NOMO-1 (cell line): ENCODE results near the gene CPEB4.
A peak's percentile ranks its signal among the peaks of the same experiment; 100 is the strongest.

ENCODE experiments used
- DNase-seq, 2 experiments: peaks; one replicate each; lab custom pipeline; 2025; ENCODE audit not compliant: unreplicated experiment in 2 of 2; lab: John Stamatoyannopoulos, UW

The CPEB4 gene

DNA sequence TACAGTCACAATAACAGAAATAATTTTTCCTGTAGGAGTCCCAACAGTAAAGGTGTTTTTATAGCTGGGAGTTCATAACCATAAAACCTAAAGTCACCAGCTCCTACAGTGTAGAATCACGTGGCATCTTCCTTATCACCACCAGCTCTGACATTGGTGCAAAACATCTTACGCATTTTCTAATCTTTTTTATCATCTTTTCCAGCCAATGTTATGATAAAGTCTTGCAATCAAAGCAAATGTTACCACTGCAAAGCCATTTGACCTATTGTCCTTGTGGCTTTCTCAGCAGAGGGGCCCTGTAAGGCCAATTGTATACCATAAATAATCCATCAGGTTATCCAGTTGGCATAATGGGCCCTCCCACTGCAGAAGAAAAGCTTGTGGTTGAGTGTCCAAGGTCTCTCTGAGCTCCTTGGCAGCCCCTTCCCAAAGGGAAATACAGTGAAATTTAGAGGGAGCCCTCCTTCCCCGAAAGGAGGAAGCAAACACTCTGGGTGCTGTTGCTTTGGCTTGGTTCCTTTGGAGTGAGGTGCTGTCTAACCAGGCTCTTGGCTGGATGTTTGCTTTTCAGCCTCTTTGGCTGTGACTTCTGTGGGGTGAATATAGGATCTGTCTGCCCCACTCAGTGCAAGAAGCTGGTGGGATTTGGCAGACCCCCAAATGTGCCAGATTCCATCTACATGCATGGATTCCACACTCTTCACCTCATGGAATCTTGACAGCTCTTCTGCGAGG, 29.3 kb upstream of the CPEB4 start:
- DNase-seq, result no peak

DNA sequence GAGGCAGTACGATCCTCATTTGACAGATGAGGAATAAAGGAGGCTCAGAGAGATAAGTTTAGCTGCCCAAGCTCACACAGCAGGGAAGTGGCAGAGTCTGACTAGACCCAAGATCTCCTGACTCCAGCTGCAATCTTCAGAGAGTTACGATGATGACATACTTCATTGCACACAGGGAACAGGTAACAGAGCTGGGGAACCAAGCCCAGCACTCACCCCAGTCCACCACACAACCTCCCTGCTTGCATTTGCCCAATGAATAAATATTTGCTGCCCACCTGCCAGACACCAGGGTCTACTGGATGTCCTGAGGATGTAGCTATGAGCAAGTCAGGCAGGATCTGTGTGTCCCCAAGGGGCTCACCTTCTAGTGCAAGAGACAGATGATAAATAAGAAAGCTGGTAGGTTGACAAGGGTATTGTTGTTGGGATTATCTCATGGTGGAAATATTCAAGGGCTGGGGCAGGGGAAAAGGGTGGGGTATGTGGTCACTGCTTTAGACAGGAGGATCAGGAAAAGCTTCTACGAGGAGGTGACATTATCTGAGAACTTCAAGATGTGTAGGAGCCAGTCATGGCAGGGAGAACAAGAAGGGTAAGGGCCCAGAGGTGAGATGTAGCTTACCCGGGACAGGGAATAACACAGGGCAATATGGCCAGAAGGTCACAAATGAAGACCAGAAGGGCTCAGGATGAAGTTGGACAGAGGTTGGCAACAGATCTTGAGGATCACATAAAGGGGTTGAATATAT, 28.6 kb upstream of the CPEB4 start:
- no peak for DNase-seq

DNA sequence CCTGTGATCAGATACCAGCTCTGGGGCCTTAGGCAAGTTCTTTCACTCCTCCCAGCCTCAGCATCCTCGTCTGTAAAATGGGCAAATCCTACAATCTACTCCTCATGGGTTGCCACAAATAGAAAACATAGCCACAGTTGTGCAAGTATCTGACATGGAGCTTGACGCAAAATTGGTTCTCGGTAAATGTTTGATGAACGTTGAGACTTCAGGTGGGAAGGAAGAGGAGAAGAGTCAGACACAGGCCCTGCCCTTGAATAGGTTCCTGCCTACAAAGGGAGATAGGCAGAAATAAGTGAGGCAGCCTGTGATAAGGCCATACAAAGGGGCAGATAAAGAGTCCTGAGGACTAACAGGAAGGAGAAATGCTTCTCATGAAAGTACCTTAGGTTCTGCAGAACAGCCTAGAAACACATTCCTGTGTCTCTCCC, 26.1 kb upstream of the CPEB4 start:
- no peak for DNase-seq

DNA sequence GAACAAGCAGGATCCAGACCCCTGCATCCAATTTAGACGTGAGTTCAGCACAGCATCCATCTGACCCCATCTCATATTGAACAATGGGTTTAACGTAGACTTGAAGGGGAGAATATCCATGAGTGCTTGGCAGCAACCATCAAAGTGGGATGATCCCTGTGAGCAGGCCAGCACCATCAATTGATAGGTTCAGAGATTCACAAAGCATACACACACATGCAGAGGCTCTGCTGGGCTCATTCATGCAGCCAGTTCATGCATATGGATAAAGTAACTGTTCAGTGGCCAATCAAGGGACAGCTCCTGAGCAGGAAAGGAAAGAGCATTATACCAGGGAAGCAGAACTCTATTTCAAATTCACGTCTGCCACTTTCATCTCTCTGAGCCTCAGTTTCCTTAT, 24.8 kb upstream of the CPEB4 start:
- no peak for DNase-seq

DNA sequence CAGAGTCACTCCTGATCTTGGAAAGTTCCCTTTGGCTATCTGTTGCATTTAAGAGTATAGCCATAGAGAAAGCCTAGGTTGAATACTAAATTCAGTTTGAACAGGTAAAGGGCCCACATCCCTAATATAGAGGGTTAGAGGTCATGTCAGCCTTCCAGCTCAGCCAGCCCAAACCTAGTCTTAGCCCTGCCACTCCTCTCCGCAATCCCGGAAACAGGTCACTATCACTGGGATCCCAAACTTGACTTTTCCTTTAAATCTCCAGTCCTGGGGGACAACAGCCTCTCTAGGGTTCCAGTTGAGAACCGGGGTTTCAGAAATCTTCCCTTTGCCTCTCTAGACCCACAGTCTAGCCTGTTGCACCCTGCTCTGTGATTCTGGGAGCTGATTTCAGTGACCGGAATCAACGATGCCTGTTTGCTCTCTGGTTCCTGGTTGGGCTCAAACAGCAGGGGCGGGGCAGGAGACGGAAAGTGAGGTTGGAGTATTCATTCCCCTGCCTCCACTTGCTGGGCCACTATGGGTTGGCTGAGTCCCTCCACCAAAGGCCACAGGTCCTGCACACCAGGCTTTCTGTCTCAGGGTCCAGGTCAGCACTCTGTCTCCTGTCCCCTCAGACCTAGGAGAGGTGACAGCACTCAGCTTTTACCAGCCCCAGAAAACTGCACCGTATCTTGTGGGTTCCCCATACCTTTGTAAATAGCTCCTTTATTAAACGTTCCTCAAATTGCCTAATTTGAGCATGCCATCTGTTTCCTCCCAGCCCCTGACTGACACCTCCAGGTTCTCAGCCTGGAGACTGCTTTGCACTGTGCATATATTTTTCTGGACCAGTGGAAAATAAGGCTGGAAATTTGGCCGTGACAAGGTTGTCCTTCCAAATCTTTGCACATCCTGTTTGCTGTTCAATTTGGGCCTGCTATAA, 23.8 kb upstream of the CPEB4 start:
- DNase-seq, result peak; percentile 44 to 63

DNA sequence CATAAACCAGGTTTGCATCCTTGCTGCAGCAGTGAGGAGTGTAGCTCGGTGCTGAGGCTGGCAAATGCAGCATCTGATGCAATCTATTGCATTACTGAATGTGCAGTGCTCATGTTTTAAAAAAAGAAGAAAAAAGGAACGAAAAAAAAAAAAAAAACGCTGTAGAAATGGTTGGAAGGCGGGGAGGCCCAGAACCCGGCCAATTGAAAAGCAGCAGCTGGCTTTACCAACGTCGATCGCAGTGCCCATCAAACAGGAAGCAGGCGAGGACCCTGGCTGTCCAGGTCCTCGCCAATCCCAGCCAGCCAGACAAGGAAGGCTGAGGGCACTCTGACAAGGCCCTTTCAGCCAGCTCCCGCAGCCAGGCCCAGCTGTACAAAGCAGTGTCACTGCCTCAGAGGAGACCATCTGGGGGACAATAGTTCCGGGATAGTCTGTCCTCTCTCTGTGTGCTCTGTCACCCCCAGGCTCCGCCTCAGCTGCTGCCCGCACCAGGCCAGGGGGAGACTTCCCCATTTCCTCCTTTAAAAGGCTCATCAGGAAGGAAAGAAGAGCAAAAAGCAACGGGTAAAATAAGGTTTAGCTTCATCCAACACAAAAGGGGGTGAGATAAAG, 21.8 kb upstream of the CPEB4 start:
- peak; percentile 73 to 82 for DNase-seq

DNA sequence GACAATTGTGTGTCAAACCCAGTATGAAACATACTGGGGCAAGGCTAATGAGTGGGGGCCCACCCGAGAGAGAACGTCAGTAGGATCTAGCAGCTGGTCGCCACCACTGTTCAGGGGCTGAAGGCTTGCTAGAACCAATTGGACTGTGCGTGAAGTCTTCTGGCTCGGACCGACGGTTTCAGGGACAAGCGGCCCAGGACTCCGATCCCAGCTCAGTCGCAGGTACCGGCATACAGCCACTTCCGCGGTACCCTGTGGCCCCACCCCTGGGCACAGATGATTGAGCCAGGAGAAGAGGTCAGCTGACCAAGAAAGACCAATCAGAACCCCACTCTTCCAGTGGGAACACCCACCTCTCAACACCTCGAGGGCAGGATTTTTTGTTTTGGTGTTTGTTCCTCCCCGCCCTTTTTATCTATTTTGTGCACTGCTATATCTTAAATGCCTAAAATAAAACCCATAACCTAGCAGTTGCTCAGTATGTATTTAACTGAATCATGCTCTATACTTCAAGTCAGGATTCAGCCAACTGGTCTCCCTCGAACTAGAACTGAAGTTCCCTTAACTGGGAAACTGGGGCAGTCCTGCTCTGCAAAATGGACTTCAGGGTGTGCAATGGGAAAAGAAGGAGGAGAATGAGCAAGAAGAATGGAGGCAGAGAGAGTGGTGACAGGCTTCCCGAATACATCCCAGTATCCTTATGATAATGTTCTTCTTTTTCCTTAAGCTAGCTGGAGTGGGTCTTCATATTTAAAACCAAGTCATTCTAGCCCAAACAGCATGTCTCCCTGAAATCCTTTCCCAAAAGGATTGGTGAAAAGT, 21.1 kb upstream of the CPEB4 start:
- no peak for DNase-seq

DNA sequence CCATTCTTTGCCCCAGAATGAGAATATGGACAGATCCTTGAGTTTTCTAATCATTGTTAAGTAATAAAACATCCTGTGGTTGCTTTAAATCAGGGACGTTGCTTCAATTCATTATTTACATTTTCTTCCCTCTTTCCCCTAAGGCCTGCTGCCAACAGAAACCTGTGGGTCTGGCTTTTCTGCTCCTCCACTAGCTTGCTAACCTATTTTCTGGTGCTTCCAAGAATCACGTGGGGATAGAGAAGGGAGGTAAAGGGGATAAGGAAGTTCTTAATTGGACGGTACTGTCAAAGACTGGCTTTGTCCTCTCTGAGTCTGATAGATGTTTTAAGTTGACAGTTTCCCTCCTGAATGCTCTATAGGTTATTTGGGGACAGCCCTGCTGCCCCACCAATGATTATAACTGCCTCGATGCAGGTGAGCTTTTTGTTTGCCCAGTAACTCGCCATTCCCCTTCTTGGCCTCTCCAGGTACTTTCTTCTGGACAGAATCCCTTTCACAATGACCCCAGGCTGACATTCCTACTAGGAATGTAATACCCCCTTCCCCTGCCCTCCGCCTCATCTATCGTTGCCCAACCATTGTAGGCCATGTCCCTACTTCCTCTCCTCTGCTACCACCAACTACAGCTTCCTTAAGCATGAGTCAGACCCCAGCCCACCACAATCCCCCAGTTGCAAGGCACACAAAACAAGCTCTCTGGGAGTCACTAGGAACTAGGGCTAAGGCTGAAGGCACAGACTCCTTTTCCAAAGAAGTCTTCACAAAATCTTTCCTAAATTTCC, 19.9 kb upstream of the CPEB4 start:
- DNase-seq, result peak; percentile 59 to 60

DNA sequence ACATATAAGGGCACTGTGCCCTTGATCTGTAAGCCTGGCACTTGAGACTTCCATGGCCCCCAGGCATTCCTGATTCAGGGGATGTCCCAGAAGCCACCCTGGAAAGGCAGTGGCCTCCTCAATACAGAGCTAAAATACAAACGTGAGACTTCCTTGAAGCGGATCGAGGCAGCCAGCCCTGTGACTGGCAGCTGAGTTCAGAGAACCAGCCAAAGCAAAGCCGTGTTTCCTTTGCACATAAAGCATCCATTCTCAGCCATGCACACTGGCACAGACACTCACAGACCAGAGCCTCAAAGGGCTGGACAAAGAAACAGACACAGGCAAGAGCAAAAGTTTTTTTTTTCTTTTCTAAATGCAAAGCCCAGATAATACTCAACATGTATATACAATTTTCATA, 18.8 kb upstream of the CPEB4 start:
- DNase-seq, result no peak

DNA sequence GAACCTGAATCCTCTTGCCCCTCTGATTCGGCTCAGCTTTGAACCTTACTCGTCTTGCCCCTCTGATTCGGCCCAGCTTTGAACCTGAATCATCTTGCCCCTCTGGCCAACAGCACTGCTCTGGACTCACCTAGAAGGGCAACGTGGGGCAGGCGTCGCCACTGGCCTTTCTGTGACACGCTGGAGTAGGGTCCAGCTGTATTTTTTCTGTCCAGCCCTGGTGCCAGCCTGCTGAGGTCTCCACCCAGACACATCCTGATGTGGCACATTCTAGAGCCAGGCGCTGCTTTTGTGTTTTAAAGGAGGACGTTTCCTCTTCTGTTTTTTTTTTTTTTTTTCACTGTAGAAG, 15.2 kb upstream of the CPEB4 start:
- peak in 1 of 2 experiments; percentile 36 for DNase-seq

DNA sequence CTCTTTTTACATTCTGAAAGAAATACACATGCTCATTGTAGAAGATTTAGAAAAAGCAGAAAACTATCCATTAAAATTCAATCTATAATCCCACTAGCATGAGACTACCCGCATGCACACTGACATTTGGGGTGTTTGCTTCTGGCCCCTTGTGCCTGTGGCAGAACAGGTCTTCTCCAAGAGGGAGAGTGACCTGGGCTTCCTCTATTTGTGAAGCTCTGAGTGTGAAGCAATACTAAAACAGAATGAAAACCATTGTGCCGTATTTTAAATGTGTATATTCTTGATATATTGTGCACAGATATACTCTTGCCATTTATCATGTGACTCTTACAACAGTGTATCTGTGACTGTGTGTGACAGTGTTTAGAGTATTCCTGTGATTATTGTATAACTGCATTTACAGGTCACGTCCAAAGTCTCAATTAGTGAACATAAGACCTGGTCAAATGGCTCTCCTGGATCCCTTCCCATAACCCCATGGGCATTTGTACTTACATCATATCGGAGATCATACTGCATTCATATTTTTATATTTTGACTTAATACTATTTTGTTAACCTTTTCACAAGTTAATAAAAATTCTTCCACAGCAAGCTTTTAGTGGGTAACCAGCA, 14.7 kb upstream of the CPEB4 start:
- DNase-seq, result peak in 1 of 2 experiments; percentile 67

DNA sequence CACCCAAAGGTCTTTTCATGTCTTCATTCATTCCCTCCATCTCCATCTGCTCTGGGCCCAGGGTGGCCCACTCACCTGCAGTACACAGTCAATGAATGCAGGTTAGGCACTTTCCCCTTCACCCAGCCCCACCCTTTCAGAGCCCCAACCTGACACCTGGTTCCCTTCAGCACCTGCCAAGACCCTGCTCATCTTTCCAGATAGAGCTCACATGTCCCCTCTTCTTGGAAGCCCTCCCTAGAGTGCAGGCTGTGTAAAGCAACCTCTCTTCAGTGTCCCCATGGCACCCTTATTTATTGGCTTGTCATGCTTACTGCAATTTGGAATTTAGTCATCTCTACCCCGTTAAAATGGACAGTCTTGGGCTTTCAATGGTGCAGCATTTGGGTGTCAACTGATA, 13.0 kb upstream of the CPEB4 start:
- no peak for DNase-seq

DNA sequence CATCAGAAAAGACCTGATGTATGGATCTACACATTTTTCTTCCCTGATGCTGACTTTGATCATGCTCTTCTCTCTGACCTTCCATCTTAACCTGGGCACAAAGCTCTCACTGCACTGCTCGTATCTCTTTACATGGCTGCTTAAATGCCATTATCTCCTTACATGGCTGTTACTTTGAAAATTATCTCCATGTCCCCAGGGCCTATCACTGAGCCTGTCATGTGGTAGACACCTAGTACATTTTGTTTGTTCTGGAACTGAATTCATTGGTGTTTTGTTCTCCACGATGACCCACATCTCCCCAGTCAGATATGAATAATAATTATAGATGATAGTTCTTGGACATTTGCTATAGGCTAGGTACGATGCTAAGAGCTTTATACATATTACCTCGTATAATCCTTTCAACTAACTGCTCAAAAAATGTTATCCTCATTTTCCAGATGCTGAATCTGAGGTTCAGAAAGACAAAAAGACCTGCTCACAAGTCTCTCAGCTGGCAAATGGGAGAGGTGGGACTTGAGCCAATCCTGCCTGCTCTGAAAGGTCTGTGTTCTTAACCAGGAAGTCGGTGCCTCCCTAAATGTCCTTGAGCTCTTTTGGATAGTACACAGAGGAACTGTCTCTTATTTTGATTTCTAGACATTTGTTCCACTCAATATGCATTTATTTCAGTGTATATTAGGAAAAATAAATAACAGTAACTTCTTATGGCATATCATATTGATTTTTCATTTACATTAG, 9.8 kb upstream of the CPEB4 start:
- no peak for DNase-seq

DNA sequence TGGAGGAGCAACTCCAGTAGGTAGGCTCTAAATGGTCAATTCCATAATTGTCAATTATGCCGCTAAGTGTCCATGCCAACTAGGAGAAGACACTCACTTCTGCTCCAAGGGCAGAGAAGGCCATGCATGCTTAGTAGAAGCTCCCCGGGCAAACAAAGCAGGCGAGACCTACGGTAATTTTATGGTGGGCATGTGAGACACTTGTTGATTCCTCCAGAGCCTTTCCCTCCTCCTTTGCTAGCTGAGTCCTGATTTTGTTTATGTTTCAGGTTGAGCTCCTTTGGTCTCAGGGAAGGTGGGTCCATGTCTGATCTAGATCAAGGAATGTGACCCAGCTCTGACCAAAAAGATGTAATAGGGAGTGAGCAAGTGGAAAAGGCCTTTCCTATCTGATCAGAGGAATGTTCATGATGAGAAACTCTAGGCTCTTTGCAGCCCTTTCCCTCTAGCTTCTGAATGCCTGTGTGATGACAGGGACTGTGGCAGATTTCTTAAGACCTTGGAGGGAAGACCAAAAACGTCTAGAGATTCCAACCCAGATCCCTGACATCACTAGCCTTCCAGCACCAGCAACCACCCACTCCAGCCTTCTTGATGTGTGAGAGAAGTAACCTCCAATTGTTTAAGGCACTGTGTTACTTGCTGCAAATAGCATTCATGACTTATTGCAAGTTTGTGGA, 7.7 kb upstream of the CPEB4 start:
- DNase-seq, result no peak

DNA sequence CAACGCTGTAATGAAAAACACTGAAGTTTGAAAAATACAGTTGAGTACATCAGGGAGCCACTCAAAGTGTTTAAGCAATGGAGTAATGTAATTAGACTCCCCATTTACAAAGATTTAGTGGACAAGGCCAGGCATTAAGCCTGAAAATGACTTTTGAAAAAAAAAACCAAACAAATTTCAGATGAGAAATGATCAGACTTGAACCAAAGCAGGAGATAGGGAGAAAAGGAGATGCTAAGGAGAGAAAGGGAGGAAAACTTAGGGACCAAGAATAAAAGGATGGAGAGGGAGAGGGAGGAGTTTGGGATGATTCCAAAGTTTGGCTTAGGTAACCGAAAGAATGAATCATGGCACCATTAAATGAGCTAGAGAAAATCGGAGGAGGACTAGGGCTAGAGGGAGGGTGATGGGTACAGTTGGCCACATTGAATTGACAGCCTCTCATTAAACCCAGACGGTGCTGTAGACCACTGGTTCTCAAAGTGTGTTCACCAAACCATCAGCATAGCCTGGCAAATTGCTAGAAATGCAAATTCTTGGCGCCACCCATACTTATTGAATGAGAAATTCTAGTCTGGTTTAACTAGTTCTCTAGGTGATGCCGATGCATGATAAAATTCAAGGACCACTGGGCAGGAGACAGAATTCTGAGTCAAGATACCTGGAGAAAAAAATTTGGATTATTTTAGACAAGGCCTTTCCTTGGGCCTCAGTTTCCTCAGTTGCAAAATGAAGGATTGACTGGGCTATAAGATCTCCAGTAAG, 6.2 kb upstream of the CPEB4 start:
- no peak for DNase-seq

DNA sequence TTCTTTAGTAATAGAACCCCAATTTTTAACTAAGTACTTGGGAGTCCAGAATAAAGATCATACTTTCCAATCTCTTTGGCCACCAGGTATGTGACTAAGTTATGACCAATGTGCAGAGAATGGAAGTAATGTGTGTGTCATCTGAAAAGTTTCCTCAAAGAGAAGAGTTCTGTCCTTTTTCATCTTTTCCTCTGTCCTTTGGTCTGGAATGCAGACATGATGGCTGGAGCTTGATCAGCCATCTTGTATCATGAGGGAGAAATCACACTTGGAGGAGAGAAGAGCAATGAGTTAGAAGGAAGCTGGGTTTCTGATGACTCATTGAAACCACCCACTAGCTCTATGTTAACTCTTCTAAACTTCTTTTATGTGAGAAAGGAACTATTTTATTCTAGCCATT, 5.5 kb upstream of the CPEB4 start:
- no peak for DNase-seq

DNA sequence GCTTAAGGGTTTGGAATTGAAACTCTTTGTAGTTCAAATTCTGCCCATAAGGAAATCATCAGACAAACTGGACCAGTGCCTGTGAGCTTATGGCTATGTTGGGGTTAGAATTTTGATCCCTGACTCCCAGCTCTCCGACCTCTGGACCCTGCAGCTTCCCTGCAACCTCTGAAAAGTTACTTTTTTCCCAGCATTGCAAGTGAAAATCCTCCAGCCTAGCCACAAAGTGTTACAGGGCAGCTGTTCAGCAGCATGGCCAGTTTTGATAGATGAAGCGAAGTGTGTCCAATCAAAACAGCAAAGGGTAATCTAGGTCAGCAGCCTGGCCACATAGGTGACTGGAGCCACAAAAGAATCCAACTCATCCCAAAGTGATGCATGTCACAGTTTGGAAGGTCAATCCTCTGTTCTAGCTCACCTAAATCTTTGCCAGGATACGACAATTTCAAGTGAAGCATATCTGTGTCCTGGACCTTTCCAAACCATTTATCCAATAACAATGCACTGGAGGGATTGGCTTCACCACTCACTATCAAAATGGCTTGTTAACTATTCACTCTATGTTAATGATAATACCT, 4.7 kb upstream of the CPEB4 start:
- DNase-seq, result no peak
